ENCODE data around the gene CHD9NB. TPM values are rescaled to one million over a fixed set of nuclear protein-coding genes. Genes with fewer than 3 reads are reported as not detected.
"Not testable (repeated sequence)": the region's sequence is repeated elsewhere in the genome, so short reads cannot be mapped to it uniquely, and the experiment has no call there.

CHD9NB gene
- total RNA-seq, 1 donor from 2014 or later, result 2.0 TPM

GRCh38 chr16:53080345-53081031 is 27.8 kb upstream of the CHD9NB start:
- TF ChIP-seq CTCF (IDR thresholded peaks at IDR 0.05; ENCODE audit: unreplicated experiment), result no peak
- Mint-ChIP-seq H3K4me1 (ENCODE audit: unreplicated experiment) (peaks cover 19% of the 10 kb centered on the region), H3K27me3 (ENCODE audit: unreplicated experiment) (peaks cover 4% of the 10 kb centered on the region), H3K9me3 (ENCODE audit: unreplicated experiment) (peaks cover 3% of the 10 kb centered on the region), H3K36me3 (ENCODE audit: low read depth, unreplicated experiment) (peaks cover 19% of the 10 kb centered on the region), H3K27ac (ENCODE audit: unreplicated experiment) (no peak overlapping the region), H3K4me3 (ENCODE audit: unreplicated experiment) (no peak overlapping the region)
- no peak for DNase-seq (ENCODE audit: low spot score)

- Mint-ChIP-seq H3K4me3 (ENCODE audit: unreplicated experiment) (no peak overlapping the region), H3K4me1 (ENCODE audit: unreplicated experiment) (peaks cover 16% of the 10 kb centered on the region), H3K36me3 (ENCODE audit: low read depth, unreplicated experiment) (peaks cover 33% of the 10 kb centered on the region), H3K27ac (ENCODE audit: unreplicated experiment) (no peak overlapping the region), H3K27me3 (ENCODE audit: unreplicated experiment) (peaks cover 4% of the 10 kb centered on the region), H3K9me3 (ENCODE audit: unreplicated experiment) (peaks cover 5% of the 10 kb centered on the region)
- no peak for TF ChIP-seq CTCF (IDR thresholded peaks at IDR 0.05; ENCODE audit: unreplicated experiment)
- no peak for DNase-seq (ENCODE audit: low spot score)
Observed at GRCh38 chr16:53078765-53079485, 26.2 kb upstream of the CHD9NB start.

- Mint-ChIP-seq H3K9me3 (ENCODE audit: unreplicated experiment) (peaks cover 5% of the 10 kb centered on the region), H3K4me3 (ENCODE audit: unreplicated experiment) (peak overlapping the region; percentile 16), H3K27ac (ENCODE audit: unreplicated experiment) (no peak overlapping the region), H3K27me3 (ENCODE audit: unreplicated experiment) (peaks cover 4% of the 10 kb centered on the region), H3K4me1 (ENCODE audit: unreplicated experiment) (peaks cover 16% of the 10 kb centered on the region), H3K36me3 (ENCODE audit: low read depth, unreplicated experiment) (peaks cover 37% of the 10 kb centered on the region)
- TF ChIP-seq CTCF (IDR thresholded peaks at IDR 0.05; ENCODE audit: unreplicated experiment), result no peak
- no peak for DNase-seq (ENCODE audit: low spot score)
Observed at GRCh38 chr16:53078247-53078646, 25.6 kb upstream of the CHD9NB start.

GRCh38 chr16:53075461-53075860 is 22.8 kb upstream of the CHD9NB start:
- not testable (repeated sequence) for DNase-seq (ENCODE audit: low spot score); H3K27me3 Mint-ChIP-seq (ENCODE audit: unreplicated experiment); H3K27ac Mint-ChIP-seq (ENCODE audit: unreplicated experiment); H3K4me1 Mint-ChIP-seq (ENCODE audit: unreplicated experiment); H3K9me3 Mint-ChIP-seq (ENCODE audit: unreplicated experiment)
- peaks cover 30% of the 10 kb centered on the region for H3K36me3 Mint-ChIP-seq (ENCODE audit: low read depth, unreplicated experiment)
- peak overlapping the region; percentile 20 for H3K4me3 Mint-ChIP-seq (ENCODE audit: unreplicated experiment)

- not testable (repeated sequence) for H3K27me3 Mint-ChIP-seq (ENCODE audit: unreplicated experiment); H3K27ac Mint-ChIP-seq (ENCODE audit: unreplicated experiment); H3K4me1 Mint-ChIP-seq (ENCODE audit: unreplicated experiment); DNase-seq (ENCODE audit: low spot score); H3K4me3 Mint-ChIP-seq (ENCODE audit: unreplicated experiment); H3K9me3 Mint-ChIP-seq (ENCODE audit: unreplicated experiment)
- peaks cover 31% of the 10 kb centered on the region for H3K36me3 Mint-ChIP-seq (ENCODE audit: low read depth, unreplicated experiment)
Observed at GRCh38 chr16:53074296-53074695, 21.6 kb upstream of the CHD9NB start.

GRCh38 chr16:53073022-53073421 is 20.3 kb upstream of the CHD9NB start:
- peaks cover 12% of the 10 kb centered on the region for H3K4me1 Mint-ChIP-seq (ENCODE audit: unreplicated experiment)
- H3K4me3 Mint-ChIP-seq (ENCODE audit: unreplicated experiment), result no peak overlapping the region
- H3K9me3 Mint-ChIP-seq (ENCODE audit: unreplicated experiment), result peaks cover 5% of the 10 kb centered on the region
- H3K27ac Mint-ChIP-seq (ENCODE audit: unreplicated experiment), result no peak overlapping the region
- no peak for DNase-seq (ENCODE audit: low spot score)
- TF ChIP-seq CTCF (IDR thresholded peaks at IDR 0.05; ENCODE audit: unreplicated experiment), result no peak
- H3K27me3 Mint-ChIP-seq (ENCODE audit: unreplicated experiment), result peaks cover 5% of the 10 kb centered on the region
- peaks cover 29% of the 10 kb centered on the region for H3K36me3 Mint-ChIP-seq (ENCODE audit: low read depth, unreplicated experiment)
